HCT116 (cell line): Measurements from ENCODE around the gene BMF. TPM values are rescaled to one million over a fixed set of nuclear protein-coding genes. Genes with fewer than 3 reads are reported as not detected.
A peak's percentile ranks its signal among the peaks of the same experiment; 100 is the strongest.

ENCODE experiments used
- ATAC-seq: fragments of 200-7000 bp; cut with Tn5 transposase; 2 replicates; pipeline ENCODE4 v1.9.1; 2020; ENCODE audit warnings: mild to moderate bottlenecking, moderate library complexity
- BruUV-seq: library from RNA; stranded (reverse); fragments of 400-500 nt; replicated peaks from 2 replicates; lab custom pipeline; 2021; lab: Mats Ljungman, UMichigan
- CTCF ChIA-PET: fragments of 300-600 bp; sonication (Branson Sonifier 250); formaldehyde crosslinking; loops from one replicate; lab custom pipeline; 2021; ENCODE audit warnings: antibody characterized with exemption; lab: Charles Lee
- POLR2A ChIA-PET: fragments of 300-600, 350-600 bp; sonication (Branson Sonifier 250); formaldehyde crosslinking; loops from one replicate; lab custom pipeline; 2021; ENCODE audit warnings: antibody characterized with exemption; lab: Charles Lee
- RAD21 ChIA-PET, 2 experiments: fragments of 300-600 bp; sonication (Branson Sonifier 250); formaldehyde crosslinking; loops; one replicate each; lab custom pipeline; 2023; ENCODE audit warnings: low total read pairs in 2 of 2; ENCODE audit not compliant: uncharacterized antibody in 2 of 2, unreplicated experiment in 2 of 2, low non-redundant PET in 1 of 2; lab: Charles Lee
- DNase-seq: peaks from one replicate; pipeline ENCODE4 v3.0.0-alpha.2; 2010; ENCODE audit warnings: low read depth, low spot score
- H2AFZ ChIP-seq: fragments of 200-600 bp; shearing (Covaris generic), sonication (generic); 2 replicates; pipeline ENCODE4 v1.6.1; 2017; ENCODE audit warnings: low read depth, mixed run types, mixed read lengths, antibody characterized with exemption, low read length; ENCODE audit not compliant: poor library complexity, severe bottlenecking
- H3K27ac ChIP-seq: 2 replicates; pipeline ENCODE4 v1.5.1; 2012; ENCODE audit warnings: low read depth, low read length
- H3K27me3 ChIP-seq: fragments of 200-600 bp; sonication (generic); 2 replicates; pipeline ENCODE4 v1.6.1; 2016; ENCODE audit warnings: mixed run types, low read length, mixed read lengths; ENCODE audit not compliant: insufficient read depth
- H3K36me3 ChIP-seq, 2 experiments: fragments of 200-500 bp in 1 of 2; fragments of 200-600 bp in 1 of 2; sonication (Bioruptor generic) in 1 of 2; sonication (generic) in 1 of 2; 2 replicates each; pipeline versions ENCODE4 v1.5.1 to v1.6.1; 2014 to 2016; ENCODE audit warnings: low read length in 2 of 2, inconsistent platforms in 1 of 2, mixed read lengths in 1 of 2, mixed run types in 1 of 2; ENCODE audit not compliant: insufficient read depth in 2 of 2, control insufficient read depth in 1 of 2
- H3K4me1 ChIP-seq, 2 experiments: fragments of 200-600 bp in 1 of 2; sonication (generic) in 1 of 2; 2 replicates each; pipeline versions ENCODE4 v1.5.1 to v1.6.1; 2012 to 2017; ENCODE audit warnings: low read length in 2 of 2, inconsistent platforms in 1 of 2, mild to moderate bottlenecking in 1 of 2, mixed read lengths in 1 of 2, mixed run types in 1 of 2, moderate library complexity in 1 of 2; ENCODE audit not compliant: insufficient read depth in 2 of 2, control insufficient read depth in 1 of 2
- H3K4me2 ChIP-seq: fragments of 200-600 bp; sonication (generic); 2 replicates; pipeline ENCODE4 v1.6.1; 2017; ENCODE audit warnings: mixed run types, low read length, mixed read lengths
- H3K4me3 ChIP-seq, 2 experiments: fragments of 200-600 bp in 1 of 2; sonication (generic) in 1 of 2; replicated peaks in 1 of 2; 2 replicates each; pipeline ENCODE4 v1.5.1; 2011 to 2016; ENCODE audit warnings: low read length in 2 of 2, control low read depth in 1 of 2, low read depth in 1 of 2, mild to moderate bottlenecking in 1 of 2, mixed read lengths in 1 of 2, mixed run types in 1 of 2
- H3K79me2 ChIP-seq: fragments of 200-600 bp; sonication (generic); 2 replicates; pipeline ENCODE4 v1.6.1; 2017; ENCODE audit warnings: mild to moderate bottlenecking, mixed run types, low read length, moderate library complexity, mixed read lengths; ENCODE audit not compliant: insufficient read depth
- H3K9ac ChIP-seq: fragments of 200-600 bp; sonication (generic); 2 replicates; pipeline ENCODE4 v1.6.1; 2016; ENCODE audit warnings: low read length, mixed read lengths
- H3K9me2 ChIP-seq: fragments of 200-600 bp; sonication (generic), shearing (Covaris generic); 2 replicates; pipeline ENCODE4 v1.6.1; 2017; ENCODE audit warnings: mixed run types, mild to moderate bottlenecking, moderate library complexity; ENCODE audit not compliant: insufficient read depth
- H3K9me3 ChIP-seq, 2 experiments: fragments of 200-500 bp in 1 of 2; fragments of 200-600 bp in 1 of 2; sonication (Bioruptor generic) in 1 of 2; sonication (generic) in 1 of 2; 2 replicates each; pipeline ENCODE4 v1.6.1; 2014 to 2017; ENCODE audit warnings: low read length in 2 of 2, mixed read lengths in 2 of 2, inconsistent platforms in 1 of 2, low read depth in 1 of 2, mild to moderate bottlenecking in 1 of 2, mixed run types in 1 of 2, moderate library complexity in 1 of 2; ENCODE audit not compliant: control insufficient read depth in 1 of 2, insufficient read depth in 1 of 2
- H4K20me1 ChIP-seq: fragments of 200-600 bp; sonication (generic), shearing (Covaris generic); 2 replicates; pipeline ENCODE4 v1.6.1; 2017; ENCODE audit warnings: mixed run types, mild to moderate bottlenecking, moderate library complexity; ENCODE audit not compliant: insufficient read depth
- CEBPB ChIP-seq: IDR thresholded peaks from 2 replicates; pipeline ENCODE4 v1.6.1; 2012; ENCODE audit warnings: low read depth
- ELF1 ChIP-seq: IDR thresholded peaks from 2 replicates; pipeline ENCODE4 v1.6.1; 2012; ENCODE audit warnings: low read depth, borderline replicate concordance
- FOSL1 ChIP-seq: IDR thresholded peaks from 2 replicates; pipeline ENCODE4 v1.6.1; 2012; ENCODE audit warnings: low read depth
- JUND ChIP-seq: IDR thresholded peaks from 2 replicates; pipeline ENCODE4 v1.6.1; 2012
- POLR2A ChIP-seq: IDR thresholded peaks from 2 replicates; pipeline ENCODE4 v1.7.0; 2011; ENCODE audit warnings: borderline replicate concordance; ENCODE audit not compliant: insufficient read depth, insufficient read length; ENCODE audit errors: extremely low read depth
- RAD21 ChIP-seq: IDR thresholded peaks from 2 replicates; pipeline ENCODE4 v1.6.1; 2012; ENCODE audit warnings: low read depth, mild to moderate bottlenecking
- SIN3A ChIP-seq: IDR thresholded peaks from 2 replicates; pipeline ENCODE4 v1.6.1; 2012; ENCODE audit warnings: low read depth
- SP1 ChIP-seq: IDR thresholded peaks from 2 replicates; pipeline ENCODE4 v1.6.1; 2012; ENCODE audit warnings: low read depth
- TCF7L2 ChIP-seq: IDR thresholded peaks from 2 replicates; pipeline ENCODE4 v1.7.0; 2011; ENCODE audit warnings: borderline replicate concordance, inconsistent platforms; ENCODE audit not compliant: insufficient read depth, insufficient read length; ENCODE audit errors: extremely low read depth
- YY1 ChIP-seq: IDR thresholded peaks from 2 replicates; pipeline ENCODE4 v1.6.1; 2011; ENCODE audit warnings: low read length, low read depth, moderate library complexity, mild to moderate bottlenecking; ENCODE audit not compliant: insufficient replicate concordance; ENCODE audit errors: extremely low read depth
- ZNF274 ChIP-seq: fragments of 200-500 bp; sonication (Bioruptor generic); IDR thresholded peaks from 2 replicates; pipeline ENCODE4 v1.6.1; 2014; ENCODE audit warnings: mild to moderate bottlenecking, low read depth, low read length, inconsistent platforms
- intact Hi-C: fragments of 100-400 bp; cut with micrococcal nuclease; formaldehyde crosslinking; loops from 2 replicates; pipeline ENCODE4 v1.10.0; 2022
- total RNA-seq: library from RNA; stranded (reverse); gene quantifications from one replicate; pipeline ENCODE4 v1.2.1, GENCODE V29; 2021; ENCODE audit not compliant: unreplicated experiment
- TF ChIP-seq, protein P1 (sequence below), 3 experiments: fragments of 200-600 bp in 1 of 3; sonication (generic) in 1 of 3; IDR thresholded peaks in 2 of 3; conservative IDR thresholded peaks in 1 of 3; 2 replicates each; pipeline ENCODE4 v1.5.1; 2012 to 2017; ENCODE audit warnings: low read depth in 2 of 3, low read length in 2 of 3, antibody characterized with exemption in 1 of 3, borderline replicate concordance in 1 of 3, control low read depth in 1 of 3, mild to moderate bottlenecking in 1 of 3, mixed read lengths in 1 of 3, mixed run types in 1 of 3, moderate library complexity in 1 of 3; ENCODE audit not compliant: insufficient read depth in 1 of 3
- TF ChIP-seq, protein P2 (sequence below): IDR thresholded peaks from 2 replicates; pipeline ENCODE4 v1.6.1; 2012; ENCODE audit warnings: low read depth
- TF ChIP-seq, protein P3 (sequence below): IDR thresholded peaks from 2 replicates; pipeline ENCODE4 v1.6.1; 2012
- TF ChIP-seq, protein P4 (sequence below): IDR thresholded peaks from 2 replicates; pipeline ENCODE4 v1.6.1; 2011; ENCODE audit warnings: mild to moderate bottlenecking, low read length, moderate library complexity; ENCODE audit not compliant: insufficient replicate concordance; ENCODE audit errors: extremely low read depth
- TF ChIP-seq, protein P5 (sequence below): IDR thresholded peaks from 2 replicates; pipeline ENCODE4 v1.6.1; 2012

BMF gene
- total RNA-seq, 1 experiment from 2014 or later = 1.0 TPM

DNA sequence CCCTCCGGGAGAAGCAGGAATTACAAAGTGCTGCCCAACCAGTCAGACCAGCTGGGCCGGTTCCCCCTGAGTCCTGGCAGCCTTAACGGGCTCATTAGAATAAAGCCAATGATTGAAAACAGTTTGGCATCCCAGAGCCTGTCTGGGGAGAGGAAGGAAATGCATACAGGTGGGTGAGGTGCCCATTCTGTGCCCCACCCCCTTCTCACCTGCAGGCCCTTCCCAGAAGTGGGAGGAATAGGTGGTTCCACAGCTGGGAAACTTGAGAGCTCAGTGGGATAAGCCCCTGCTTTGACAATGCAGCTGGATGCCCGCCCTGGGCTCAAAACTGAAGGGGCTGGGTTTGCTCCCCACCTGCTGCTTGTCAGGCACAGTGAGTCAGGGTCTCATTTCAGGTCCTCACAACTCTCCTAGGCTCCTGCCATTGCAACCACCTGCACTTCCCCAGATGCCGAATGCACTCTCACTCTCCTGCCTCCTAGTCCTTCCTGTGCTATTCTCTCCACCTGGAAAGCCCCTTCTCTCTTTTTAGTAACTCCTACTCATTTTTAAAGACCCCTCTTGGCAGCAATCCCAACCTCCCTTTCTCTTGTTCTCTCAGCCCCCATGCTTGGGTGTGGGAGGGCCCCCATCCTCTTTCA is 46.7 kb upstream of the BMF start:
- CTCF ChIA-PET = interaction anchor here (1.5 kb wide), 1 partner anchor 51 kb away, joined by 5 read pairs; no protein-coding TSS in a partner anchor
- Histone ChIP-seq H4K20me1 (no peaks in the 10 kb centered on the region), H3K4me3 (no peak overlapping the region), H2AFZ (no peak overlapping the region), H3K79me2 (no peaks in the 10 kb centered on the region), H3K9me3 (no peaks in the 10 kb centered on the region), H3K27me3 (no peaks in the 10 kb centered on the region), H3K36me3 (no peaks in the 10 kb centered on the region), H3K9ac (no peak overlapping the region), H3K27ac (no peak overlapping the region; the same call in 1 of the 2 replicates)
- TF ChIP-seq RAD21 (no peak), SP1 (no peak), JUND (no peak), FOSL1 (no peak), ELF1 (no peak), YY1 (no peak), TCF7L2 (no peak), SIN3A (no peak), ZNF274 (no peak), POLR2A (no peak), CEBPB (no peak)
- TF ChIP-seq, protein P1, sequence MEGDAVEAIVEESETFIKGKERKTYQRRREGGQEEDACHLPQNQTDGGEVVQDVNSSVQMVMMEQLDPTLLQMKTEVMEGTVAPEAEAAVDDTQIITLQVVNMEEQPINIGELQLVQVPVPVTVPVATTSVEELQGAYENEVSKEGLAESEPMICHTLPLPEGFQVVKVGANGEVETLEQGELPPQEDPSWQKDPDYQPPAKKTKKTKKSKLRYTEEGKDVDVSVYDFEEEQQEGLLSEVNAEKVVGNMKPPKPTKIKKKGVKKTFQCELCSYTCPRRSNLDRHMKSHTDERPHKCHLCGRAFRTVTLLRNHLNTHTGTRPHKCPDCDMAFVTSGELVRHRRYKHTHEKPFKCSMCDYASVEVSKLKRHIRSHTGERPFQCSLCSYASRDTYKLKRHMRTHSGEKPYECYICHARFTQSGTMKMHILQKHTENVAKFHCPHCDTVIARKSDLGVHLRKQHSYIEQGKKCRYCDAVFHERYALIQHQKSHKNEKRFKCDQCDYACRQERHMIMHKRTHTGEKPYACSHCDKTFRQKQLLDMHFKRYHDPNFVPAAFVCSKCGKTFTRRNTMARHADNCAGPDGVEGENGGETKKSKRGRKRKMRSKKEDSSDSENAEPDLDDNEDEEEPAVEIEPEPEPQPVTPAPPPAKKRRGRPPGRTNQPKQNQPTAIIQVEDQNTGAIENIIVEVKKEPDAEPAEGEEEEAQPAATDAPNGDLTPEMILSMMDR (IDR thresholded peaks at IDR 0.05 in 2 of 3, conservative IDR thresholded peaks at IDR 0.05 in 1 of 3; ENCODE audit: borderline replicate concordance in 1 of 3, insufficient read depth in 1 of 3, low read depth in 2 of 3, low read length in 2 of 3) = no peak
- TF ChIP-seq, protein P2, sequence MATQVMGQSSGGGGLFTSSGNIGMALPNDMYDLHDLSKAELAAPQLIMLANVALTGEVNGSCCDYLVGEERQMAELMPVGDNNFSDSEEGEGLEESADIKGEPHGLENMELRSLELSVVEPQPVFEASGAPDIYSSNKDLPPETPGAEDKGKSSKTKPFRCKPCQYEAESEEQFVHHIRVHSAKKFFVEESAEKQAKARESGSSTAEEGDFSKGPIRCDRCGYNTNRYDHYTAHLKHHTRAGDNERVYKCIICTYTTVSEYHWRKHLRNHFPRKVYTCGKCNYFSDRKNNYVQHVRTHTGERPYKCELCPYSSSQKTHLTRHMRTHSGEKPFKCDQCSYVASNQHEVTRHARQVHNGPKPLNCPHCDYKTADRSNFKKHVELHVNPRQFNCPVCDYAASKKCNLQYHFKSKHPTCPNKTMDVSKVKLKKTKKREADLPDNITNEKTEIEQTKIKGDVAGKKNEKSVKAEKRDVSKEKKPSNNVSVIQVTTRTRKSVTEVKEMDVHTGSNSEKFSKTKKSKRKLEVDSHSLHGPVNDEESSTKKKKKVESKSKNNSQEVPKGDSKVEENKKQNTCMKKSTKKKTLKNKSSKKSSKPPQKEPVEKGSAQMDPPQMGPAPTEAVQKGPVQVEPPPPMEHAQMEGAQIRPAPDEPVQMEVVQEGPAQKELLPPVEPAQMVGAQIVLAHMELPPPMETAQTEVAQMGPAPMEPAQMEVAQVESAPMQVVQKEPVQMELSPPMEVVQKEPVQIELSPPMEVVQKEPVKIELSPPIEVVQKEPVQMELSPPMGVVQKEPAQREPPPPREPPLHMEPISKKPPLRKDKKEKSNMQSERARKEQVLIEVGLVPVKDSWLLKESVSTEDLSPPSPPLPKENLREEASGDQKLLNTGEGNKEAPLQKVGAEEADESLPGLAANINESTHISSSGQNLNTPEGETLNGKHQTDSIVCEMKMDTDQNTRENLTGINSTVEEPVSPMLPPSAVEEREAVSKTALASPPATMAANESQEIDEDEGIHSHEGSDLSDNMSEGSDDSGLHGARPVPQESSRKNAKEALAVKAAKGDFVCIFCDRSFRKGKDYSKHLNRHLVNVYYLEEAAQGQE = no peak
- TF ChIP-seq, protein P3, sequence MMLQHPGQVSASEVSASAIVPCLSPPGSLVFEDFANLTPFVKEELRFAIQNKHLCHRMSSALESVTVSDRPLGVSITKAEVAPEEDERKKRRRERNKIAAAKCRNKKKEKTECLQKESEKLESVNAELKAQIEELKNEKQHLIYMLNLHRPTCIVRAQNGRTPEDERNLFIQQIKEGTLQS = no peak
- TF ChIP-seq, protein P4, sequence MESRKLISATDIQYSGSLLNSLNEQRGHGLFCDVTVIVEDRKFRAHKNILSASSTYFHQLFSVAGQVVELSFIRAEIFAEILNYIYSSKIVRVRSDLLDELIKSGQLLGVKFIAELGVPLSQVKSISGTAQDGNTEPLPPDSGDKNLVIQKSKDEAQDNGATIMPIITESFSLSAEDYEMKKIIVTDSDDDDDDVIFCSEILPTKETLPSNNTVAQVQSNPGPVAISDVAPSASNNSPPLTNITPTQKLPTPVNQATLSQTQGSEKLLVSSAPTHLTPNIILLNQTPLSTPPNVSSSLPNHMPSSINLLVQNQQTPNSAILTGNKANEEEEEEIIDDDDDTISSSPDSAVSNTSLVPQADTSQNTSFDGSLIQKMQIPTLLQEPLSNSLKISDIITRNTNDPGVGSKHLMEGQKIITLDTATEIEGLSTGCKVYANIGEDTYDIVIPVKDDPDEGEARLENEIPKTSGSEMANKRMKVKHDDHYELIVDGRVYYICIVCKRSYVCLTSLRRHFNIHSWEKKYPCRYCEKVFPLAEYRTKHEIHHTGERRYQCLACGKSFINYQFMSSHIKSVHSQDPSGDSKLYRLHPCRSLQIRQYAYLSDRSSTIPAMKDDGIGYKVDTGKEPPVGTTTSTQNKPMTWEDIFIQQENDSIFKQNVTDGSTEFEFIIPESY = no peak
- TF ChIP-seq, protein P5, sequence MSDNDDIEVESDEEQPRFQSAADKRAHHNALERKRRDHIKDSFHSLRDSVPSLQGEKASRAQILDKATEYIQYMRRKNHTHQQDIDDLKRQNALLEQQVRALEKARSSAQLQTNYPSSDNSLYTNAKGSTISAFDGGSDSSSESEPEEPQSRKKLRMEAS = no peak
- TF ChIP-seq, all 23 proteins: peak for 0
- H3K4me1 ChIP-seq = peaks cover 18 to 25% of the 10 kb centered on the region in 2 experiments
- peak overlapping the region; percentile 50 for H3K4me2 ChIP-seq
- DNase-seq (no peak), ATAC-seq (peak; percentile 74)
- intact Hi-C loops = loop anchor here (2.0 kb wide), 1 partner anchor 31 kb away; no protein-coding TSS in a partner anchor
- no peaks in the 10 kb centered on the region for H3K9me2 ChIP-seq
- RAD21 ChIA-PET = no interaction called here
- POLR2A ChIA-PET = no interaction called here
- BruUV-seq = no TSS peak
